Stomach (tissue), 4 donors: ENCODE data around the gene RUFY4.

ENCODE experiments used
- POLR2A ChIP-seq, 4 donors: fragments of 450-650 bp; IDR thresholded peaks; one replicate each; pipeline ENCODE4 v1.6.1; 2016; ENCODE audit warnings: antibody characterized with exemption in 4 of 4, control low read depth in 2 of 4, mild to moderate bottlenecking in 1 of 4, moderate library complexity in 1 of 4
- POLR2AphosphoS5 ChIP-seq, 3 donors: sonication (generic); formaldehyde crosslinking; IDR thresholded peaks; one replicate each; pipeline ENCODE4 v1.6.1; 2016; ENCODE audit warnings: antibody characterized with exemption in 3 of 3

DNA sequence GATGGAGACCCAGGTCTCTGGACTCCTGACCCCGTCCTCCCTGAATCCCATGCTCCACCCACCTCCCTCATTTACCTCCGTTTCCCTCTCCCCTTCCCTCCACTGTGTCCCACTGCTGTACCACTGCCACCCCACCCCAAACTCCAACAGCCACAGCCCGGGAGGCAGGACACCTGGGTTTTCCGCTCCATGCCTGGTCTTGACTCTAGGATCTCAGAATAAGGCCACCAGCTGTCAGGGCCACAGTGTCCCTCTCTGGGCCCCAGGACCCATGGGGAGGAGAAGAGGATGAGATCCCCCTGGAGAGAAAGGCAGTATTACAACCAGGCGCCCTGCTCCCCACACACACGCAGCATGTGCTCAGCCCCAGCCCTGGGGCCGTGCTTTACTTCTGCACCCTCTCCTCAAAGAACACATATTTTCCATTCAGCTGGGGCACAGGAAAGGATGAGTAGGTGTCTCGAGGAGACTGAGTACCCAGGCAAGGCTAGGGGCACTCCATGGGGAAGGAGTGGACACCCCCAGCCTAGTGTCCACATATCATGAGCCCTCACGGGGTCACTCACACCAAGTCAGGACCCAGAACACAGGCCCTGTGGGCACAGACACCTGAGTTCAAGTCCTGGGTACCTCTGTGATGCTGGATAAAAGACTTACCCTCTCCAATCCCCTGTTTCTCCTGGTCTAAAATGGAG is 700 bp downstream of the RUFY4 start:
- TF ChIP-seq POLR2A (IDR thresholded peaks at IDR 0.05) (no peak), POLR2AphosphoS5 (IDR thresholded peaks at IDR 0.05) (no peak)
